Measurements from ENCODE around the gene ETV1. TPM values are rescaled to one million over a fixed set of nuclear protein-coding genes. Genes with fewer than 3 reads are reported as not detected.

The ETV1 gene
- total and polyA plus RNA-seq, 8 donors, result 1.4 to 8.5 (median 2.9) TPM

DNA sequence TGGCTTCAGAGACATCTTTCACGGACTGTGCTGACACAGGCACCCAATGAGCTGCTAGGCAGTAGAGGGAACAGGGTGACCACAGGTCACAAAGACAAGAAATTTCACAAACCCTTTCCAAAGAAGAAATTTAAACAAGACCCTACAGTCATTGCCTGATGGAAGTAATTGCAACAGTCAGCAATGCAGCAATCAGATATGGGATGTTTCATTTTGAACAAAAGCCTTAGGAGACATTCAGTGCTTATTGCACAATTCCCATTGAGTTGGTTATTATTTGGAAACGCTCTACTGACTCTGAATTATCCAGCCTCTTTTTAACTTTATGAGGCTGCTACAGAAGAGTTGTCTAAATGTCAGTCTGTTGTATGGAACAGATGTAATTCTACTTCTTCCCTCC lies 85.5 kb downstream of the ETV1 start:
- intact Hi-C loops (cut with DNase I), result no loop called here
- peak in 1 of 4 donors; percentile 51 for ATAC-seq
- H3K27ac ChIP-seq, result no peak overlapping the region
- no peaks in the 10 kb centered on the region for H3K27me3 ChIP-seq
- H3K9me3 ChIP-seq, result no peaks in the 10 kb centered on the region
- DNase-seq, result no peak
- no peak overlapping the region for H3K4me3 ChIP-seq
- WGBS, 2 donors, result 69 to 91% methylated on average over 2 of the region's 2 CpGs
- TF ChIP-seq, protein P1, sequence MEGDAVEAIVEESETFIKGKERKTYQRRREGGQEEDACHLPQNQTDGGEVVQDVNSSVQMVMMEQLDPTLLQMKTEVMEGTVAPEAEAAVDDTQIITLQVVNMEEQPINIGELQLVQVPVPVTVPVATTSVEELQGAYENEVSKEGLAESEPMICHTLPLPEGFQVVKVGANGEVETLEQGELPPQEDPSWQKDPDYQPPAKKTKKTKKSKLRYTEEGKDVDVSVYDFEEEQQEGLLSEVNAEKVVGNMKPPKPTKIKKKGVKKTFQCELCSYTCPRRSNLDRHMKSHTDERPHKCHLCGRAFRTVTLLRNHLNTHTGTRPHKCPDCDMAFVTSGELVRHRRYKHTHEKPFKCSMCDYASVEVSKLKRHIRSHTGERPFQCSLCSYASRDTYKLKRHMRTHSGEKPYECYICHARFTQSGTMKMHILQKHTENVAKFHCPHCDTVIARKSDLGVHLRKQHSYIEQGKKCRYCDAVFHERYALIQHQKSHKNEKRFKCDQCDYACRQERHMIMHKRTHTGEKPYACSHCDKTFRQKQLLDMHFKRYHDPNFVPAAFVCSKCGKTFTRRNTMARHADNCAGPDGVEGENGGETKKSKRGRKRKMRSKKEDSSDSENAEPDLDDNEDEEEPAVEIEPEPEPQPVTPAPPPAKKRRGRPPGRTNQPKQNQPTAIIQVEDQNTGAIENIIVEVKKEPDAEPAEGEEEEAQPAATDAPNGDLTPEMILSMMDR (IDR thresholded peaks at IDR 0.05), result no peak
- FAIRE-seq, result no peak
- peaks cover 0 to 2% (median 0%) of the 10 kb centered on the region in 3 donors for H3K36me3 ChIP-seq
- H3K4me1 ChIP-seq, result no peaks in the 10 kb centered on the region

GRCh38 chr7:13901577-13901976 lies 87.9 kb downstream of the ETV1 start:
- Histone ChIP-seq H3K27me3 (no peaks in the 10 kb centered on the region), H3K36me3 (peaks cover 0 to 2% (median 0%) of the 10 kb centered on the region in 3 donors), H3K4me3 (no peak overlapping the region), H3K9me3 (no peaks in the 10 kb centered on the region), H3K4me1 (no peaks in the 10 kb centered on the region), H3K27ac (no peak overlapping the region)
- WGBS, 2 donors, result 75 to 83% methylated on average over 3 of the region's 3 CpGs
- no peak for DNase-seq
- no peak for ATAC-seq
- no peak for FAIRE-seq
- TF ChIP-seq, protein P1 (IDR thresholded peaks at IDR 0.05), result no peak
- intact Hi-C loops (cut with DNase I), result no loop called here

DNA sequence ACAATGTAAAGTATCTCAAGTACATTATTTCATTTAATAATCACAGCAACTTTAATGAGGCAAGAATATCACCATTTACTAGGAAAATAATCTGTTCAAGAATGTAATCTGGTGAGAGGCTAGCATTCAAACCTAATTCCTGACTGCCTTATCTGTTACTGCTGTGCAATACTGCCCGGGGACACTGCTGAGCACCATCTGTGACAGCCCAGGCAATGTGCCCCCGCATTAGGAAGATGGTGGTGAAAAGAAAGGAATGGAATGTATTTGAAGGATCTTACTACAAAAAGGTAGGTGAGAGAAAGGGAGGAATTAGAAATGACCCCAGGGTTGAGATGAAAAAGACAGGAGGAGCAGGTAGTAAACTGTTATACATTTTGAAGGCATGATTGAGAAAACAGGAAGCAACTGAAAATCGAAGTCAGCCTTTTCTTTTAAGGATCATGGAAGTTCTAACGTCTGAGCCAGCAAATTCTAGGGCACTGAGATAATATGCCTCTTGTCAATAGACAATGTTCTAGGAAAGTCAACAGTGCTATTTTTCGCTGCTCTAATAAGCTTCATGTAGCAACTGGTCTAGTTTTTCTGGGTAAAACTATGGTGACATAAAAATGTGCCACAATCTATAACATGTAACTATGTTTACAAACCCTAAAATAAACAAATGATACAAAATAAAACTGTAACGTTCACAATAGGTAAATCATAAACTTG lies 90.4 kb downstream of the ETV1 start:
- intact Hi-C loops (cut with DNase I), result no loop called here
- ATAC-seq, result peak in 3 of 4 donors; percentile 39 to 83 (median 69)

GRCh38 chr7:13897819-13898218 lies 91.6 kb downstream of the ETV1 start:
- Histone ChIP-seq H3K27me3 (no peaks in the 10 kb centered on the region), H3K4me1 (no peaks in the 10 kb centered on the region), H3K27ac (no peak overlapping the region), H3K36me3 (no peaks in the 10 kb centered on the region), H3K9me3 (no peaks in the 10 kb centered on the region), H3K4me3 (no peak overlapping the region)
- FAIRE-seq, result no peak
- no peak for ATAC-seq
- 60 to 79% methylated on average over 2 of the region's 2 CpGs for WGBS, 2 donors
- DNase-seq, result no peak
- intact Hi-C loops (cut with DNase I), result no loop called here
- TF ChIP-seq, protein P1 (IDR thresholded peaks at IDR 0.05), result no peak

More for the DNA sequence above, 90.4 kb downstream of the ETV1 start:
- no peak for DNase-seq
- no peak overlapping the region for H3K4me3 ChIP-seq
- FAIRE-seq, result peak; percentile 9
- no peaks in the 10 kb centered on the region for H3K27me3 ChIP-seq
- TF ChIP-seq, protein P1 (IDR thresholded peaks at IDR 0.05), result no peak
- no peaks in the 10 kb centered on the region for H3K36me3 ChIP-seq
- WGBS, 2 donors, result 33% methylated on average over 6 of the region's 6 CpGs
- H3K9me3 ChIP-seq, result no peaks in the 10 kb centered on the region
- no peaks in the 10 kb centered on the region for H3K4me1 ChIP-seq
- H3K27ac ChIP-seq, result no peak overlapping the region

- TF ChIP-seq, protein P1 (IDR thresholded peaks at IDR 0.05), result no peak
- no peaks in the 10 kb centered on the region for H3K36me3 ChIP-seq
- H3K4me3 ChIP-seq, result no peak overlapping the region
- H3K27ac ChIP-seq, result no peak overlapping the region
- FAIRE-seq (no peak), ATAC-seq (no peak), DNase-seq (no peak)
- no peaks in the 10 kb centered on the region for H3K9me3 ChIP-seq
- intact Hi-C loops (cut with DNase I), result no loop called here
- WGBS, 2 donors, result 62 to 85% methylated on average over 4 of the region's 4 CpGs
- no peaks in the 10 kb centered on the region for H3K27me3 ChIP-seq
- no peaks in the 10 kb centered on the region for H3K4me1 ChIP-seq
Observed at GRCh38 chr7:13894954-13895353, 94.5 kb downstream of the ETV1 start.

Data from pancreas (tissue), 10 donors.